CD4-positive, alpha-beta memory T cell (primary cell): ENCODE data around the gene PI3. TPM values are rescaled to one million over a fixed set of nuclear protein-coding genes. Genes with fewer than 3 reads are reported as not detected.

Experiments
- polyA plus RNA-seq, 2 donors: library from polyadenylated mRNA; unstranded; fragments of 300-500 nt; fragmentation: Illumina TruSeq; gene quantifications; one replicate each; pipeline ENCODE4 v1.2.3, GENCODE V29; 2021
- total RNA-seq, 2 experiments: library from RNA; stranded (reverse); gene quantifications; one replicate each; pipeline ENCODE4 v1.2.3, GENCODE V29; 2021

PI3 gene
- total and polyA plus RNA-seq, 4 experiments from 2014 or later: not detected

Other genes starting within 250 kb of the PI3 start
- 1 to 10 TPM; 7.6 to 8.5 TPM for gene TOMM34, start 214.5 kb upstream of the PI3 start, total RNA-seq
- 10 to 100 TPM; 18.7 to 23.4 TPM for gene TOMM34, start 214.5 kb upstream of the PI3 start, polyA plus RNA-seq
- gene STK4, start 208.4 kb upstream of the PI3 start, total RNA-seq: 100 to 1,000 TPM; 358 to 374 TPM
- 100 to 1,000 TPM; 151 to 266 TPM for gene STK4, start 208.4 kb upstream of the PI3 start, polyA plus RNA-seq
- gene KCNS1, start 73.8 kb upstream of the PI3 start, total RNA-seq: under 1 TPM in 1 of 2 experiments, not detected in 1; 0.09 TPM
- under 1 TPM in 1 of 2 donors, not detected in 1; 0.16 TPM for gene KCNS1, start 73.8 kb upstream of the PI3 start, polyA plus RNA-seq
- gene WFDC5, start 59.7 kb upstream of the PI3 start, total RNA-seq: not detected
- gene WFDC5, start 59.7 kb upstream of the PI3 start, polyA plus RNA-seq: not detected
- gene WFDC12, start 50.4 kb upstream of the PI3 start, total RNA-seq: not detected
- not detected for gene WFDC12, start 50.4 kb upstream of the PI3 start, polyA plus RNA-seq
- not detected for gene SEMG1, start 32.1 kb downstream of the PI3 start, total RNA-seq
- not detected for gene SEMG1, start 32.1 kb downstream of the PI3 start, polyA plus RNA-seq
- not detected for gene SEMG2, start 46.5 kb downstream of the PI3 start, total RNA-seq
- gene SEMG2, start 46.5 kb downstream of the PI3 start, polyA plus RNA-seq: not detected
- not detected for gene SLPI, start 79.7 kb downstream of the PI3 start, total RNA-seq
- not detected for gene SLPI, start 79.7 kb downstream of the PI3 start, polyA plus RNA-seq
- not detected for gene RBPJL, start 131.9 kb downstream of the PI3 start, total RNA-seq
- not detected for gene RBPJL, start 131.9 kb downstream of the PI3 start, polyA plus RNA-seq
- gene MATN4, start 133.4 kb downstream of the PI3 start, total RNA-seq: not detected
- not detected for gene MATN4, start 133.4 kb downstream of the PI3 start, polyA plus RNA-seq
- gene SDC4, start 173.5 kb downstream of the PI3 start, total RNA-seq: 1 to 10 TPM; 3.8 to 3.9 TPM
- gene SDC4, start 173.5 kb downstream of the PI3 start, polyA plus RNA-seq: 1 to 10 TPM; 1.2 to 2.3 TPM
- 10 to 100 TPM; 56.4 to 56.6 TPM for gene SYS1, start 188.3 kb downstream of the PI3 start, total RNA-seq
- 10 to 100 TPM; 24.7 to 30.2 TPM for gene SYS1, start 188.3 kb downstream of the PI3 start, polyA plus RNA-seq
- gene TP53TG5, start 203.4 kb downstream of the PI3 start, total RNA-seq: under 1 TPM in 1 of 2 experiments, not detected in 1; 0.36 TPM
- gene TP53TG5, start 203.4 kb downstream of the PI3 start, polyA plus RNA-seq: under 1 TPM; 0.11 to 0.24 TPM
- gene DBNDD2, start 233.4 kb downstream of the PI3 start, total RNA-seq: 10 to 100 TPM; 17.8 to 18.4 TPM
- gene DBNDD2, start 233.4 kb downstream of the PI3 start, polyA plus RNA-seq: 10 to 100 TPM; 12.9 to 15.4 TPM
- gene PIGT, start 241.2 kb downstream of the PI3 start, total RNA-seq: 10 to 100 TPM; 81.9 to 84.5 TPM
- 10 to 100 TPM; 85.6 to 92.2 TPM for gene PIGT, start 241.2 kb downstream of the PI3 start, polyA plus RNA-seq